NCI-H1417 treated with DMSO at 0.1 percent for 48 hours (cell line): Measurements from ENCODE around the gene CDKL2.
"Not testable (repeated sequence)": the region's sequence is repeated elsewhere in the genome, so short reads cannot be mapped to it uniquely, and the experiment has no call there.

Experiments used
- DNase-seq: peaks from one replicate; lab custom pipeline; 2025; lab: John Stamatoyannopoulos, UW

Gene CDKL2

DNA sequence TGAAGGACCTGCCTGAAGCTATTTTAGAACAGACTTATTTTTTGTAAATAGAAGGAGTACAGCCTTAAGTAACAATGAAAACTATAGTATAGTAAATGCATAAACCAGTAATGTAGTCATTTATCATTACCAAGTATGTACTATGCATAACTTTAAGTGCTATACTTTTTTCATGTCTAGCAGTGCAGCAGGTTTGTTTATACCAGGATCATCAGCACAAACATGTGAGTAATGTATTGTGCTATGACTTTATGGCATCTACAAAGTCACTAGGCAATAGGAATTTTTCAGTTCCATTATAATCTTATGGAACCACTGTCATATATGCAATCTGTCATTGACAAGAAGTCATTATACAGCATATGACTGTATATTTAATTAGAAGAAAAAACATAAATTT, 77.9 kb downstream of the CDKL2 start:
- DNase-seq, result no peak

DNA sequence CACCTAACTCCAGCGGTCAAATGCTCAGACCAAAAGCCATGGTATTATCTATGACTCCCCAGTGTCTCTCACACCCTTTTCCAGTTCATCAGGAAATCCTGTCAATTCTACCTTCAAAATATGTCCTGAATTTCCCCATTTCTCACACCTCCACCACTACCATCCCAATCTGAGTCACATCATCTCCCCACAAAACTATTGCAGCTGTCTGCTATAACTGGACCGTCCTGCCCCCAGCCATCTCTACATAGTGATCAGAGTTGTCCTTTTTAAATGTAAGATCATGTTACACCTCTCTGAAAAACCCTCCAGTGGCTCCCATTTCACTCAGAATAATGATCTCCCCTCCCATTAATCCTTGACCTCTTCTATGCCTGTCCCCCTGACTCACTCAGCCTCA, 81.3 kb downstream of the CDKL2 start:
- DNase-seq, result no peak

DNA sequence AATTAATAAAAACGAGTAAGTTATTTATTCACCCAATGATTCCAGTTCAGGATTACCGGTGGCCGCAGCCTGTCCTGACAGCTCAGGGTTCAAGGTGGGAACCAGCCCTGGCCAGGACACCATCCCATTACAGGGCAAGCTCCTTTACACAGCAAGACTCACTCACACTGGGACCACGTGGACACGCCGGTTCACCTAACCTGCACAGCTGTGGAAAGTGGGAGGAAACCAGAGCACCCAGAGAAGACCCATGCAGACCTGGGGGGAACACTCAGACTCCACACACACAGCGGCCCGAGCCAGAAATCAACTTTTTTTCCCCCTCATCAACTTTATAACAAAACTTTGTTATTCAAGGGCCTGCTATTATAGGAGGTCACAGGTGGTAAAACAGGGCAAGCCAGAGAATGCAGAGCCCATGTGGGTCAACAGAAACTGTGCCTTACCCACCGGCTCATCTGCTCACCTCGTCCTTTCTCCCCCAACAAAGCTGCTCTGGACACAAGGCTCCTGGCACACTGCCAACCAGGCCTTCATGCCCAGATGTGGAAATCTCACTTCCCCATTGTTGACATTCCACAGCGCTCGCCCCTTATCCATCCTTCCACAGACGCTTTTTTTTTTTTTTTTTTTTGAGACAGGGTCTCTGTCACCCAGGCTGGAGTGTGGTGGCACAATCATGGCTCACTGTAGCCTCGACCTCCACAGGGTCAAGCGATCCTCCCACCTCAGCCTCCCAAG, 82.5 kb downstream of the CDKL2 start:
- no peak for DNase-seq

DNA sequence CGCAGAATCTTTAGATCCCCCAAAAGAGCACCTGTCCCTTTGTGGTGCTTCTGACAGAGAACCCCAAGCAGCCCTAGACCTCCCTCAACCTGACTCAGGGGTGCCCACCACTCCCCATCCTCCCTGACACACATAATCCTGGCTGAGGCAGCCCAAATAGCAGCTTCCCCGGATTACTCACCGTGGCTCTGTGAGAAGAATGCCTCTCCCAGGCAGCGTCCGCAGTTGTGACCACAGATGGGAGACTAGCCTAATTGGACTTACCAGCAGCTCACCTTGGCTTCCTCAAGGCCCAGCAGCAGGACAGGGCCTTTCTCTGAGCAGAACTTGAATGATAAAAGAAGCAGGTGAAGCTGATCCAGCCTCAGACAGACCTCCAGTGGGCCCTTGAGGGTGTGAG, 84.8 kb downstream of the CDKL2 start:
- DNase-seq, result no peak

- DNase-seq, result no peak
Observed at GRCh38 chr4:75544870-75545269, 85.5 kb downstream of the CDKL2 start.

DNA sequence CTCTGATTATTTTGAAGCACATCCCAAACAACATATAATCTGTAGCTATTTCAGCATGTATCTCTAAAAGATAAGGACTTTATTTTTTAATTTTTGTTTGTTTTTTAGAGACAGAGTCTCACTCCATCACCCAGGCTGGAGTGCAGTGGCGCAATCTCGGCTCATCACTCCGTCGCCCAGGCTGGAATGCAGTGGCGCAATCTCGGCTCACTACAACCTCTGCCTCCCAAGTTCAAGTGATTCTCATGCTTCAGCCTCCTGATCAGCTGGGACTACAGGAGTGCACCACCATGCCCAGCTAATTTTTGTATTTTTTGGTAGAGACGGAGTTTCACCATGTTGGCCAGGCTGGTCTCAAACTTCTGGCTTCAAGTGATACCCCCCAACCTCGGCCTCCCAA, 86.1 kb downstream of the CDKL2 start:
- not testable (repeated sequence) for DNase-seq

DNA sequence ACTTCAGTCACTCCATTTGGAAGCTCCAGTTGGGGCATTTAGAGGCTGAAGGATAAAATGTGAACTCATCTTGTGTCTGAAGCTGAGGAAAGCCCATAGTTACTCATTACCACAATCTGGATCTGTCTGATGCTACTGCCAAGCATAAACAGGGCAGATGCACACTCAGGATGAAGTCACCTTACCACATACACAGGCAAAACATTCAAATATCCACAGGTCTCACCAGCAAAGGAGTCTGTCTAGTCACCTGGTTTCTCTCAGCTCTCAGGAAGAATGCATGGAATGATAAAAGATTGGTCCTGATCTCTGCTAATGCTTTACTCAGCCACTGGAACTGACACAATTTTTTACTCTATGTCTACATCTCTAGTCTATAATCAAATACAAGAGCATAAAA, 87.5 kb downstream of the CDKL2 start:
- no peak for DNase-seq

DNA sequence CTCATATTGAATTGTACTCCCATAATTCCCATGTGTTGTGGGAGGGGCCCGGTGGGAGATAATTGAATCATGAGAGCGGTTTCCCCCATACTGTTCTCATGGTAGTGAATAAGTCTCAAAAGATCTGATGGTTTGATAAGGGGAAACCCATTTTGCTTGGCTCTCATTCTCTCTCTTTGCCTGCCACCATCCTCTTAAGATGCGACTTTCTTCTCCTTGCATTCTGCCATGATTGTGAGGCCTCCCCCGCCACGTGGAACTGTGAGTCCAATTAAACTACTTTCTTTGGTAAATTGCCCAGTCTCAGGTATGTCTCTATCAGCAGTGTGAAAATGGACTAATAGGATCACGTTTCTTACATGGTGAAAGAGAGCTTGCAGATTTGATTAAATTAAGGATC, 93.0 kb downstream of the CDKL2 start:
- not testable (repeated sequence) for DNase-seq

DNA sequence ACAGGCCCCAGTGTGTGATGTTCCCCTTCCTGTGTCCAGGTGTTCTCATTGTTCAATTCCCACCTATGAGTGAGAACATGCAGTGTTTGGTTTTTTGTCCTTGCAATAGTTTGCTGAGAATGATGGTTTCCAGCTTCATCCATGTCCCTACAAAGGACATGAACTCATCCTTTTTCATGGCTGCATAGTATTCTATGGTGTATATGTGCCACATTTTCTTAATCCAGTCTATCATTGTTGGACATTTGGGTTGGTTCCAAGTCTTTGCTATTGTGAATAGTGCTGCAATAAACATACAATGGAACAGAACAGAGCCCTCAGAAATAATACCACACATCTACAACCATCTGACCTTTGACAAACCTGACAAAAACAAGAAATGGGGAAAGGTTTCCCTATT, 96.4 kb downstream of the CDKL2 start:
- DNase-seq, result not testable (repeated sequence)

GRCh38 chr4:75533339-75533887, 96.9 kb downstream of the CDKL2 start:
- DNase-seq, result not testable (repeated sequence)

DNA sequence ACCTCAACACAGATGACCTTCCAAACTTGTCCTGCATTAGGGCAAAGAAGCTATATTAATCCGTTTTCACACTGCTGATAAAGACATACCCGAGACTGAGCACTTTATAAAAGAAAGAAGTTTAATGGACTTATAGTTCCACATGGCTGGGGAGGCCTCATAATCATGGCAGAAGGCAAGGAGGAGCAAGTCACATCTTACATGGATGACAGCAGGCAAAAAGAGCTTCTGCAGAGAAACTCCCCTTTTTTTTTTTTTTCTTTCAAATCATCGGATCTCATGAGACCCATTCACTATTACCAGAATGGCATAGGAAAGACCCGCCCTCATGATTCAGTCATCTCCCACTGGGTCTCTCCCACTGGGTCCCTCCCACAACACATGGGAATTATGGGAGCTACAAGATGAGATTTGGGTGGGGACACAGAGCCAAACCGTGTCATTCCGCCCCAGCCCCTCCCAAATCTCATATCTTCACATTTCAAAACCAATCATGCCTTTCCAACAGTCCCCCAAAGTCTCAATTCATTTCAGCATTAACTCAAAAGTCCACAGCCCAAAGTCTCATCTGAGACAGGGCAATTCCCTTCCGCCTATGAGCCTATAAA, 98.7 kb downstream of the CDKL2 start:
- not testable (repeated sequence) for DNase-seq

DNA sequence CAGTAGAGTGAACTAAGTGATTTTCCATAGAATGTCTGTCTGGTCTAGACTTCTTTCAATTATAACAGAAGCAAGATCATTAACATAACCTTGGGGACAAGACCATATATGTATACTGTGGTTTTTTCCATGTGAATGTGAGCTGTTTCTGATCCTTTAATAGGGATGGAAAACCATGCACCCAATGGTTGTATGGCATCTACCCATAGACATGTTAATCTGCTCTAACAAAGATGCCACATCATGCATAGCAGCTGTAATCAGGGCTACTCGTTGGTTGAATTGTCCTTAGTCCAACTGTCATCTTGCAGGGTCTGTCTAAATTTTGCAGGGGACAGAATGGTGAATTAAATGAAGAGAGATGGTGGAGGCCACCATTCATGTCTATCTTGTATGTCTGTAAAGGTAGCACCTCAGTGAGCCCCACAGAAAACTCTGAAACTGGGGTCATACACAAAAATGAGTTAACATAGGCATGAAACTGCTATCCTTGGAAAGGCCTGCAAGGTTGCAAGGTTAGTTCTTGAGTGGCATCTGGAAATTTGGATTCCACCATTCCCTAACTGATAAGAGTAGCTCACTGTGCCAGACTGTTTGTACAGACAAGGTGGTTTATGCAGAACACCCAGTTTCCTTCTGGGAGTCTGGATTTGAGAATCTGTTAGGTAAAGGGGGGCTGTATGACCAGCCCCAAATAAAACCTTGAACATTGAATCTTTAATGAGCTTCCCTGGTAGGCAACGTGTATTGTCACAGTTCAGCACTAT, 99.6 kb downstream of the CDKL2 start:
- no peak for DNase-seq
